ENCODE results near the gene SLC6A17.
A peak's percentile ranks its signal among the peaks of the same experiment; 100 is the strongest.

The SLC6A17 gene

DNA sequence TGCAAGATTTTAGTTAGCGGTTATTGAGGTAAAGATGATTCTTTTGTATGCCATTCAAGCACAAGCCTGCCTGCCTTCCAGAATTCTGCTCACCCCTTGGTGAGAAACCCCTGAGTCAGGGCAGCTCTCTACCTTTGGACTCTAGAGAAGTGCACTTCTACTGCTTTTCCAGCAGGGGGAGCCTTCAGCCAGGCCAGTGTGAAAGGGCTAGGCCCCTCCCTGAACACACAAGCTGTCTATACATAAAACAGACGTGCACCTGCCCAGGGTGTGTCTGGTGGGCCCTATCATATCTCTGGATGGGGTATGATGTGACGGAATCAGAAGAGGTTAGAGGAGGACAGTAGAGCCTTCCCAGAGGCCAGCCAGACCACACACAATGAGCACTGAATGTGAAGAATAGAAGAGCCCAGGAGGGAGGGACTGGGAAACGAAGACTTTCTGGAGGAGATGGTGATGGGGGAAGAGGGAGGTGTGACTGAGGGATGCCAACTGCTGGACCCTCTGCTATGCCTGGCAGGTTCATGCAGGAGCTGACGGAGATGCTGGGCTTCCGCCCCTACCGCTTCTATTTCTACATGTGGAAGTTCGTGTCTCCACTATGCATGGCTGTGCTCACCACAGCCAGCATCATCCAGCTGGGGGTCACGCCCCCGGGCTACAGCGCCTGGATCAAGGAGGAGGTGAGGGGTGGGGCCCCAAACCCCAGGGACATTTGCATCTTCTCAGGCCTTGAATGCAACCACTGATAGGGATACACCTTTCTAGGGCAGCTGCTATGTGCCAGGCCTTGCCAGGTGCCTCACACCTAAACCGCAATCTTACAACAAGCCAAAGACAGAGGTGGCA is 46.8 kb downstream of the SLC6A17 start:
- H3K27me3 ChIP-seq (ENCODE audit: insufficient read depth, poor library complexity, severe bottlenecking): no peaks in the 10 kb centered on the region
- peak; percentile 48 to 56 for DNase-seq (ENCODE audit: low read depth in 1 of 2, low spot score in 1 of 2)
- H3K27ac ChIP-seq (replicated peaks): no peak overlapping the region
- peak; percentile 88 for TF ChIP-seq CTCF (IDR thresholded peaks at IDR 0.05; ENCODE audit: insufficient read depth, low read length)
- no peak for TF ChIP-seq SPI1 (IDR thresholded peaks at IDR 0.05; ENCODE audit: borderline replicate concordance, low read depth)
- TF ChIP-seq, protein P1, sequence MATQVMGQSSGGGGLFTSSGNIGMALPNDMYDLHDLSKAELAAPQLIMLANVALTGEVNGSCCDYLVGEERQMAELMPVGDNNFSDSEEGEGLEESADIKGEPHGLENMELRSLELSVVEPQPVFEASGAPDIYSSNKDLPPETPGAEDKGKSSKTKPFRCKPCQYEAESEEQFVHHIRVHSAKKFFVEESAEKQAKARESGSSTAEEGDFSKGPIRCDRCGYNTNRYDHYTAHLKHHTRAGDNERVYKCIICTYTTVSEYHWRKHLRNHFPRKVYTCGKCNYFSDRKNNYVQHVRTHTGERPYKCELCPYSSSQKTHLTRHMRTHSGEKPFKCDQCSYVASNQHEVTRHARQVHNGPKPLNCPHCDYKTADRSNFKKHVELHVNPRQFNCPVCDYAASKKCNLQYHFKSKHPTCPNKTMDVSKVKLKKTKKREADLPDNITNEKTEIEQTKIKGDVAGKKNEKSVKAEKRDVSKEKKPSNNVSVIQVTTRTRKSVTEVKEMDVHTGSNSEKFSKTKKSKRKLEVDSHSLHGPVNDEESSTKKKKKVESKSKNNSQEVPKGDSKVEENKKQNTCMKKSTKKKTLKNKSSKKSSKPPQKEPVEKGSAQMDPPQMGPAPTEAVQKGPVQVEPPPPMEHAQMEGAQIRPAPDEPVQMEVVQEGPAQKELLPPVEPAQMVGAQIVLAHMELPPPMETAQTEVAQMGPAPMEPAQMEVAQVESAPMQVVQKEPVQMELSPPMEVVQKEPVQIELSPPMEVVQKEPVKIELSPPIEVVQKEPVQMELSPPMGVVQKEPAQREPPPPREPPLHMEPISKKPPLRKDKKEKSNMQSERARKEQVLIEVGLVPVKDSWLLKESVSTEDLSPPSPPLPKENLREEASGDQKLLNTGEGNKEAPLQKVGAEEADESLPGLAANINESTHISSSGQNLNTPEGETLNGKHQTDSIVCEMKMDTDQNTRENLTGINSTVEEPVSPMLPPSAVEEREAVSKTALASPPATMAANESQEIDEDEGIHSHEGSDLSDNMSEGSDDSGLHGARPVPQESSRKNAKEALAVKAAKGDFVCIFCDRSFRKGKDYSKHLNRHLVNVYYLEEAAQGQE (IDR thresholded peaks at IDR 0.05; ENCODE audit: insufficient replicate concordance, low read depth): no peak
- H3K4me3 ChIP-seq (replicated peaks; ENCODE audit: insufficient read depth, low read length): no peak overlapping the region

GRCh38 chr1:110197905-110198629 is 47.8 kb downstream of the SLC6A17 start:
- Histone ChIP-seq H3K27me3 (ENCODE audit: insufficient read depth, poor library complexity, severe bottlenecking) (no peaks in the 10 kb centered on the region), H3K27ac (replicated peaks) (no peak overlapping the region), H3K4me3 (replicated peaks; ENCODE audit: insufficient read depth, low read length) (no peak overlapping the region)
- no peak for DNase-seq (ENCODE audit: low read depth in 1 of 2, low spot score in 1 of 2)
- TF ChIP-seq, protein P1 (IDR thresholded peaks at IDR 0.05; ENCODE audit: insufficient replicate concordance, low read depth): no peak
- TF ChIP-seq SPI1 (IDR thresholded peaks at IDR 0.05; ENCODE audit: borderline replicate concordance, low read depth) (no peak), GABPA (IDR thresholded peaks at IDR 0.05; ENCODE audit: low read depth) (no peak), CTCF (IDR thresholded peaks at IDR 0.05; ENCODE audit: insufficient read depth, low read length) (no peak), POLR2AphosphoS5 (IDR thresholded peaks at IDR 0.05; ENCODE audit: low read depth) (no peak)

DNA sequence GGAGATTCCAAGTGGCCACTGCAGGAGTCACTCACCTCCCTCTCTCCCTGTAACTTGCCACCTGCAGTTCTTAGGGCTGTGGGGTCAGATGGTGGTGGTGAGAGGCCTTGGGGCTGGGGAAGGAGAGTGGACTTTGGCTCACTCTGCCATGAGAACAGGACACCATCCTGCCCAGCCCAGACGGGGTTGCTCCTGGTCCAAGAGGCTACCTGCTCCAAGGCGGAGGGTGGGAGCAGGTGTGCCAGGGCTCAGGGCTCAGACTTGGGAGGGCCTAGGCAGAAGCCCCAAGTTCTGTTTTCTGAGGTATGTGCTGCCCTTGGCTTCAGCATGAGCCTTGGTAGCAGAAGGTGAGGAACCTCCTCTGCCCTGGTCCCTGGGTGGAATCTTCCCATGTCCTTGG is 48.5 kb downstream of the SLC6A17 start:
- H3K27ac ChIP-seq (replicated peaks): no peak overlapping the region
- TF ChIP-seq SPI1 (IDR thresholded peaks at IDR 0.05; ENCODE audit: borderline replicate concordance, low read depth) (no peak), POLR2AphosphoS5 (IDR thresholded peaks at IDR 0.05; ENCODE audit: low read depth) (no peak), GABPA (IDR thresholded peaks at IDR 0.05; ENCODE audit: low read depth) (no peak), CTCF (IDR thresholded peaks at IDR 0.05; ENCODE audit: insufficient read depth, low read length) (no peak)
- TF ChIP-seq, protein P1 (IDR thresholded peaks at IDR 0.05; ENCODE audit: insufficient replicate concordance, low read depth): no peak
- H3K27me3 ChIP-seq (ENCODE audit: insufficient read depth, poor library complexity, severe bottlenecking): no peaks in the 10 kb centered on the region
- DNase-seq (ENCODE audit: low read depth in 1 of 2, low spot score in 1 of 2): no peak
- H3K4me3 ChIP-seq (replicated peaks; ENCODE audit: insufficient read depth, low read length): no peak overlapping the region
